Suprapubic skin (tissue), 4 donors: Measurements from ENCODE around the gene MOB3B. TPM values are rescaled to one million over a fixed set of nuclear protein-coding genes. Genes with fewer than 3 reads are reported as not detected.

Experiments
- DNase-seq, 2 donors: peaks; one replicate each; pipeline ENCODE4 v3.0.0-alpha.2; 2019; ENCODE audit warnings: low spot score in 2 of 2
- H3K27ac ChIP-seq: fragments of 200-600 bp; sonication (generic); one replicate; pipeline ENCODE4 v1.5.1; 2019
- H3K27me3 ChIP-seq: fragments of 200-600 bp; sonication (generic); one replicate; pipeline ENCODE4 v1.5.1; 2019
- H3K36me3 ChIP-seq: fragments of 200-600 bp; sonication (generic); one replicate; pipeline ENCODE4 v1.5.1; 2019
- H3K4me1 ChIP-seq: fragments of 200-600 bp; sonication (generic); one replicate; pipeline ENCODE4 v1.5.1; 2019
- H3K4me3 ChIP-seq: fragments of 200-600 bp; sonication (generic); one replicate; pipeline ENCODE4 v1.5.1; 2019; ENCODE audit warnings: mild to moderate bottlenecking
- H3K9me3 ChIP-seq: fragments of 200-600 bp; sonication (generic); one replicate; pipeline ENCODE4 v1.5.1; 2019
- EP300 ChIP-seq: sonication (generic); formaldehyde crosslinking; IDR thresholded peaks from one replicate; pipeline ENCODE4 v1.6.1; 2017; ENCODE audit warnings: antibody characterized with exemption
- POLR2A ChIP-seq, 2 donors: fragments of 450-650 bp; IDR thresholded peaks; one replicate each; pipeline ENCODE4 v1.6.1; 2017; ENCODE audit warnings: antibody characterized with exemption in 2 of 2, mild to moderate bottlenecking in 2 of 2, moderate library complexity in 2 of 2
- POLR2AphosphoS5 ChIP-seq, 3 donors: sonication (generic); formaldehyde crosslinking; IDR thresholded peaks; one replicate each; pipeline ENCODE4 v1.6.1; 2017; ENCODE audit warnings: antibody characterized with exemption in 3 of 3
- WGBS: methylation state at CpG from one replicate; pipeline ENCODE4 v1.1.5; 2018; 5-methylcytosine and 5-hydroxymethylcytosine counted together
- total RNA-seq, 4 donors: library from RNA; depleted of rRNA; stranded (reverse); fragments of >200 nt; gene quantifications; one replicate each; pipeline ENCODE4 v1.1.0, GENCODE V29; 2016
- TF ChIP-seq, protein P1 (sequence below), 2 donors: fragments of 200-600 bp in 1 of 2; fragments of 450-650 bp in 1 of 2; sonication (generic) in 1 of 2; IDR thresholded peaks; one replicate each; pipeline ENCODE4 v1.5.1; 2016 to 2019; ENCODE audit warnings: antibody characterized with exemption in 2 of 2, mild to moderate bottlenecking in 1 of 2, moderate library complexity in 1 of 2

The MOB3B gene
- total RNA-seq, 4 donors from 2014 or later = 8.2 to 21.5 (median 10.9) TPM

DNA sequence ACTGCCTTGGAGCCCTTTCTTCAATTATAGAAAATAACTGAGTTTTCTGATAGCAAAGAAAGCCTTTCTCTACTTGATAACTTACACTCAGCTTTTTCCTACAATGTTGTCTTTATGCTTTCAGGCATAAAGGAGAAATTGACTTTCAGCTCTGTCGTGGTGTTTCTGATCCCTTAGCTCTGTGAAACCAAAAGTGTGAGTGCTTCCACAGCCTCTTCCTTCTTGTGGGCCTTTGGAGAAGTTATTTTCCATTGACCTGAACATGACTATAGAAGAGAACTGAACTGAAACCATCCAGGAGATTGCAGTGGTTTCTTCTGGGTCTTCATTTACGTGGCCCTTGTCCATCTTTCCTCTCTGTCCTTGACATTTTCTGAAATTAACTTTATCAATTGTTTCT lies 173.2 kb downstream of the MOB3B start:
- H3K4me3 ChIP-seq = no peak overlapping the region
- H3K27ac ChIP-seq = no peak overlapping the region
- no peak for DNase-seq
- H3K36me3 ChIP-seq = peaks cover 11% of the 10 kb centered on the region
- 87% methylated on average over 2 of the region's 2 CpGs for WGBS
- H3K4me1 ChIP-seq = peaks cover 16% of the 10 kb centered on the region
- no peaks in the 10 kb centered on the region for H3K27me3 ChIP-seq
- H3K9me3 ChIP-seq = no peaks in the 10 kb centered on the region
- no peak for TF ChIP-seq POLR2AphosphoS5 (IDR thresholded peaks at IDR 0.05)
- TF ChIP-seq, protein P1, sequence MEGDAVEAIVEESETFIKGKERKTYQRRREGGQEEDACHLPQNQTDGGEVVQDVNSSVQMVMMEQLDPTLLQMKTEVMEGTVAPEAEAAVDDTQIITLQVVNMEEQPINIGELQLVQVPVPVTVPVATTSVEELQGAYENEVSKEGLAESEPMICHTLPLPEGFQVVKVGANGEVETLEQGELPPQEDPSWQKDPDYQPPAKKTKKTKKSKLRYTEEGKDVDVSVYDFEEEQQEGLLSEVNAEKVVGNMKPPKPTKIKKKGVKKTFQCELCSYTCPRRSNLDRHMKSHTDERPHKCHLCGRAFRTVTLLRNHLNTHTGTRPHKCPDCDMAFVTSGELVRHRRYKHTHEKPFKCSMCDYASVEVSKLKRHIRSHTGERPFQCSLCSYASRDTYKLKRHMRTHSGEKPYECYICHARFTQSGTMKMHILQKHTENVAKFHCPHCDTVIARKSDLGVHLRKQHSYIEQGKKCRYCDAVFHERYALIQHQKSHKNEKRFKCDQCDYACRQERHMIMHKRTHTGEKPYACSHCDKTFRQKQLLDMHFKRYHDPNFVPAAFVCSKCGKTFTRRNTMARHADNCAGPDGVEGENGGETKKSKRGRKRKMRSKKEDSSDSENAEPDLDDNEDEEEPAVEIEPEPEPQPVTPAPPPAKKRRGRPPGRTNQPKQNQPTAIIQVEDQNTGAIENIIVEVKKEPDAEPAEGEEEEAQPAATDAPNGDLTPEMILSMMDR (IDR thresholded peaks at IDR 0.05) = no peak
- no peak for TF ChIP-seq EP300
- no peak for TF ChIP-seq POLR2A (IDR thresholded peaks at IDR 0.05)

DNA sequence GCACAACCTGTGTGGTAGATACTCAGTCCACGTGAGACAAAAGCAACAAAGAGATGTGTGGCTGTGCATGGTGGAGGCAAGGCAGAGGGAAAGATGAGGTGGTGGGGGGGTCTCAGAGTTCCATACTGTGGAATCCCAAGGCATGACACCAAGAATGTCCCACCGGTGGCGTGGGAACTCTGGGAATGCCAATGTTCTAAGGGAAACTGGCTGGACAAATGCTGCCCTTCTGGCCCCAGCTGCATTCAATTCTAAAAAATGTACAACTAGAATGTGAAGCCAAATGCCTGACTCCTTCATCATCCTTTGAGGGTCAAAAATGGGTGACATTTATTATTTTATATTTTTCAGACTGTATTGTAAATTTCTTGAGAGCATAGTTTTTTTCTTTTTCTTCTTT lies 174.4 kb downstream of the MOB3B start:
- H3K4me1 ChIP-seq = peaks cover 21% of the 10 kb centered on the region
- no peak for DNase-seq
- H3K27me3 ChIP-seq = no peaks in the 10 kb centered on the region
- 86% methylated on average over 3 of the region's 3 CpGs for WGBS
- no peaks in the 10 kb centered on the region for H3K9me3 ChIP-seq
- no peak overlapping the region for H3K4me3 ChIP-seq
- peaks cover 11% of the 10 kb centered on the region for H3K36me3 ChIP-seq
- TF ChIP-seq POLR2A (IDR thresholded peaks at IDR 0.05) = no peak
- TF ChIP-seq EP300 = no peak
- no peak for TF ChIP-seq POLR2AphosphoS5 (IDR thresholded peaks at IDR 0.05)
- TF ChIP-seq, protein P1 (IDR thresholded peaks at IDR 0.05) = no peak
- no peak overlapping the region for H3K27ac ChIP-seq

DNA sequence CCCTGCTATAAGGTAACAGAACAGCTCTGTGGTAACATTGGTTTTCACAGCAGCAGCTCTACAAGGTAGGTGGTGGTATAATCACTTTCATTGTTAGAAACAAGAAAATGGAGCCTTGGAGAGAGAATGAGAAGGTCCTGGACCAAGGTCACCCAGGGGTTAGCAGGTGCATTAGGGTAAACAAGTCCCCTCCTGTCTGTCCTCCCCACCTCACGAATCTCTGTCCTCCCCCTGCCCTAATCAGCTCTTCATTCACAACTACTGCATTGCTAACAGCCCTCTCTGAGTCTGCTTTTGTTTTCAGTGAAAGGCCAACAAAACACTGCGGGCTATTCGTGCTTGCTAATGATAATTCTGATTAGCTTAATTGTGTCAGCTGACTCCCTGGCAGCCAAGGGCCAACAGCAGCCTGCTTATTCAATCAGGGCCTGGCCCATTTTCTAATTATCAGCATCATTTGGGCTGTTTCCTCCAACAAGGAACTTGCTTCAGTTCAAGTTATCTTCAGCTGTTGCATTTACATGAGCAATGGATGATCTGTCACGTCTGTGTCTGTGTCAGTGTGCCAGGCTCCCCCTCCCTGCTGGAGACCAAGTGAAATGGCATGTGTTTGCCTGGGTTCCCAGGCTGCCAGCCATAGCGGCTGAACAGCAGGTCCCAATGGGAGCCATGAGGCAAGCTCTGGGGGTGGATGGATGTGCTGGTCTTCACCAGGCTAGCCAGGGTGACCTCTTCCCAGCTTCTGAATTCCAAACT lies 176.0 kb downstream of the MOB3B start:
- Histone ChIP-seq H3K27ac (no peak overlapping the region), H3K9me3 (no peaks in the 10 kb centered on the region), H3K36me3 (peaks cover 8% of the 10 kb centered on the region), H3K27me3 (no peaks in the 10 kb centered on the region), H3K4me3 (no peak overlapping the region), H3K4me1 (peaks cover 31% of the 10 kb centered on the region)
- WGBS = 28% methylated on average over 4 of the region's 5 CpGs
- DNase-seq = no peak
- TF ChIP-seq EP300 (no peak), POLR2AphosphoS5 (IDR thresholded peaks at IDR 0.05) (no peak), POLR2A (IDR thresholded peaks at IDR 0.05) (no peak)
- TF ChIP-seq, protein P1 (IDR thresholded peaks at IDR 0.05) = peak in 1 of 2 donors; percentile 19

DNA sequence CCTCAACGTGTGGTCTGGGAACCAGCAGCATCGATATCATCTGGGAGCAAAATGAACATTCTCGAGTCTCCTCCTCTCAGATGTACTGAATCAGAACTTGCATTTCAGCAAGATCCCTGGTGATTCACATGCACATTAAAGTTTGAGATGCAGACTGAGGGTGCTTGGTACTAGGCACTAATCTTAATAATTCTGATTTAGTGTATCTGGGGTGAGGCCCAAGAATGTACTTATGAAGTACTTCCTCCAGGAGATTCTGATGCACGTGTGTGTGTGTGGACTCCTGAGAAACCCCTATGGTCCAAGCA lies 176.5 kb downstream of the MOB3B start:
- TF ChIP-seq EP300 (no peak), POLR2A (IDR thresholded peaks at IDR 0.05) (no peak), POLR2AphosphoS5 (IDR thresholded peaks at IDR 0.05) (no peak)
- TF ChIP-seq, protein P1 (IDR thresholded peaks at IDR 0.05) = no peak
- Histone ChIP-seq H3K9me3 (no peaks in the 10 kb centered on the region), H3K4me3 (no peak overlapping the region), H3K27me3 (no peaks in the 10 kb centered on the region), H3K36me3 (peaks cover 2% of the 10 kb centered on the region), H3K27ac (no peak overlapping the region), H3K4me1 (peaks cover 31% of the 10 kb centered on the region)
- no peak for DNase-seq
- 62% methylated on average over 4 of the region's 4 CpGs for WGBS

DNA sequence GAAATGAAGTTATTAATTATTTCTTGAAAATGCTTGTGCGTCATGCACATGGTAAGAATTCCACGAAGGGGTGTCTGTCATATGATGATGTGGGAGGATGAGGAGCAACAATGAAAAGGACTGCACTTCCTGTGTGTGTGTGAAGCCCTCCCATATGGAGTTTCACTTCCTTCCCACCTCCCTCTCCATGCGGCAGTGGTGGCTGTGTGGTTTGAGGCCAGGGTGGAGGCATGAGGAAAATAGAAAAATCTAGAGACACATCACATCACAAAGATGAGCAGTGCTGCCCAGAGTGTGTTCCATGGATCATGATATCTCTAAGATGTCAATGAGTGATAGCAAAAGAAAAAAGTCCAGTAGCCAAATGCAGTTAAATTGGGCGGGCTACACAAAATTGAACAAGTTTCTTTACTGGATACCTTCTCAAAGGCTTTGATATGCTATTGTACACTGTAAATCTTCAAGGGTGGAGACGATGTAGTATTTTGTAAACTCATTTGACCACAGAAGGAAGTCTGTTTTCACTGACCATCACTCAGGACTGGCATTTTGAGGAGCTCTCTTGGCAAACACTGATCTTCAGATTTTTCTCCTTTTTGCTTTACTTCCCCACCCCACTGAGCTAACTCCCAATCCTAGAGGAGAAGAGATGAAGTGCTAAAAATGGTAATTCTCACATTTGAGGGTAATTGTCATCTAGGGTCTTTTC lies 177.0 kb downstream of the MOB3B start:
- TF ChIP-seq POLR2AphosphoS5 (IDR thresholded peaks at IDR 0.05) = no peak
- TF ChIP-seq EP300 = no peak
- TF ChIP-seq, protein P1 (IDR thresholded peaks at IDR 0.05) = no peak
- no peak for TF ChIP-seq POLR2A (IDR thresholded peaks at IDR 0.05)
- DNase-seq = no peak
- Histone ChIP-seq H3K9me3 (no peaks in the 10 kb centered on the region), H3K4me1 (peaks cover 31% of the 10 kb centered on the region), H3K4me3 (no peak overlapping the region), H3K27me3 (no peaks in the 10 kb centered on the region), H3K36me3 (no peaks in the 10 kb centered on the region), H3K27ac (no peak overlapping the region)
- WGBS = 86% methylated on average over 5 of the region's 5 CpGs
